Karpas-422 (cell line): ENCODE results near the gene ZNF836. TPM values are rescaled to one million over a fixed set of nuclear protein-coding genes. Genes with fewer than 3 reads are reported as not detected.

Experiments
- DNase-seq: peaks from one replicate; pipeline ENCODE4 v3.0.0-alpha.2; 2015
- H2AFZ ChIP-seq: fragments of 200-600 bp; sonication (generic); 2 replicates; pipeline ENCODE4 v1.6.1; 2014; ENCODE audit warnings: antibody characterized with exemption, low read length, mixed read lengths
- H3K27ac ChIP-seq: fragments of 200-600 bp; sonication (generic); 2 replicates; pipeline ENCODE4 v1.5.1; 2014; ENCODE audit warnings: mild to moderate bottlenecking, low read length, moderate library complexity
- H3K27me3 ChIP-seq: fragments of 200-600 bp; sonication (generic); 2 replicates; pipeline ENCODE4 v1.6.1; 2014; ENCODE audit warnings: low read length, mixed read lengths
- H3K36me3 ChIP-seq: fragments of 200-600 bp; sonication (generic); 2 replicates; pipeline ENCODE4 v1.6.1; 2014; ENCODE audit warnings: low read length, mixed read lengths; ENCODE audit not compliant: insufficient read depth
- H3K4me1 ChIP-seq: fragments of 200-600 bp; sonication (generic); 2 replicates; pipeline ENCODE4 v1.6.1; 2014; ENCODE audit warnings: mild to moderate bottlenecking, low read length, mixed read lengths
- H3K4me2 ChIP-seq: fragments of 200-600 bp; sonication (generic); 2 replicates; pipeline ENCODE4 v1.6.1; 2014; ENCODE audit warnings: low read length, low read depth, mild to moderate bottlenecking; ENCODE audit not compliant: poor library complexity, severe bottlenecking
- H3K4me3 ChIP-seq: fragments of 200-600 bp; sonication (generic); 2 replicates; pipeline ENCODE4 v1.5.1; 2014; ENCODE audit warnings: mild to moderate bottlenecking, antibody characterized with exemption, low read length, mixed read lengths
- H3K79me2 ChIP-seq: fragments of 200-600 bp; sonication (generic); 2 replicates; pipeline ENCODE4 v1.6.1; 2014; ENCODE audit warnings: mild to moderate bottlenecking, low read length, mixed read lengths
- H3K9ac ChIP-seq: fragments of 200-600 bp; sonication (generic); 2 replicates; pipeline ENCODE4 v1.6.0; 2014; ENCODE audit warnings: low read length
- H3K9me2 ChIP-seq: fragments of 200-600 bp; sonication (generic), shearing (Covaris generic); replicated peaks from 2 replicates; pipeline ENCODE4 v1.6.0; 2014; ENCODE audit warnings: mild to moderate bottlenecking, low read length, moderate library complexity; ENCODE audit not compliant: insufficient read depth
- H3K9me3 ChIP-seq: fragments of 300-700, 200-600 bp; sonication (generic); 2 replicates; pipeline ENCODE4 v1.6.1; 2014; ENCODE audit warnings: low read length, mixed read lengths
- H4K20me1 ChIP-seq: fragments of 200-600 bp; sonication (generic); 2 replicates; pipeline ENCODE4 v1.6.1; 2014; ENCODE audit warnings: mild to moderate bottlenecking, antibody characterized with exemption, low read length, low read depth; ENCODE audit not compliant: insufficient read depth
- total RNA-seq: library from RNA; depleted of rRNA; stranded (reverse); fragments of >200 nt; shearing (Covaris generic); gene quantifications from 2 replicates; pipeline ENCODE4 v1.2.3, GENCODE V29; 2014; ENCODE audit warnings: low replicate concordance

The ZNF836 gene
- total RNA-seq, 1 experiment from 2014 or later = 5.5 TPM

GRCh38 chr19:52172347-52172746 is 926 bp upstream of the ZNF836 start:
- peaks cover 22% of the 10 kb centered on the region for H3K36me3 ChIP-seq
- DNase-seq = no peak
- no peaks in the 10 kb centered on the region for H3K9me2 ChIP-seq
- no peaks in the 10 kb centered on the region for H4K20me1 ChIP-seq
- H3K4me3 ChIP-seq = peak overlapping the region; percentile 89
- H3K4me1 ChIP-seq = peaks cover 18% of the 10 kb centered on the region
- H3K27me3 ChIP-seq = no peaks in the 10 kb centered on the region
- no peaks in the 10 kb centered on the region; the same call in 1 of the 2 replicates for H3K9me3 ChIP-seq
- H3K27ac ChIP-seq = no peak overlapping the region
- peak overlapping the region; percentile 88 for H3K9ac ChIP-seq
- peak overlapping the region; percentile 82; the same call in 1 of the 2 replicates for H2AFZ ChIP-seq
- H3K4me2 ChIP-seq = peak overlapping the region; percentile 92
- H3K79me2 ChIP-seq = peaks cover 20% of the 10 kb centered on the region

- no peaks in the 10 kb centered on the region for H3K9me2 ChIP-seq
- H3K9ac ChIP-seq = peak overlapping the region; percentile 88
- H4K20me1 ChIP-seq = no peaks in the 10 kb centered on the region
- DNase-seq = no peak
- peaks cover 18% of the 10 kb centered on the region for H3K4me1 ChIP-seq
- H3K27me3 ChIP-seq = no peaks in the 10 kb centered on the region
- H3K36me3 ChIP-seq = peaks cover 28% of the 10 kb centered on the region
- H3K4me3 ChIP-seq = peak overlapping the region; percentile 89
- peak overlapping the region; percentile 92 for H3K4me2 ChIP-seq
- peak overlapping the region; percentile 82 for H2AFZ ChIP-seq
- H3K79me2 ChIP-seq = peaks cover 20% of the 10 kb centered on the region
- no peaks in the 10 kb centered on the region; the same call in 1 of the 2 replicates for H3K9me3 ChIP-seq
- H3K27ac ChIP-seq = peak overlapping the region; percentile 32
These were observed 529 bp downstream of the ZNF836 start for GRCh38 chr19:52170863-52171320.

GRCh38 chr19:52170304-52170703 is 1.1 kb downstream of the ZNF836 start:
- H3K9me2 ChIP-seq = no peaks in the 10 kb centered on the region
- no peaks in the 10 kb centered on the region for H4K20me1 ChIP-seq
- peaks cover 18% of the 10 kb centered on the region for H3K4me1 ChIP-seq
- DNase-seq = no peak
- H3K4me3 ChIP-seq = peak overlapping the region; percentile 89
- peak overlapping the region; percentile 82 for H2AFZ ChIP-seq
- H3K9me3 ChIP-seq = peaks cover 4% of the 10 kb centered on the region
- H3K27me3 ChIP-seq = no peaks in the 10 kb centered on the region
- peaks cover 33% of the 10 kb centered on the region for H3K36me3 ChIP-seq
- H3K4me2 ChIP-seq = peak overlapping the region; percentile 92
- H3K27ac ChIP-seq = 0 out of 2 replicates have a peak overlapping the region, but pooled peaks have one; percentile 32
- peaks cover 20% of the 10 kb centered on the region for H3K79me2 ChIP-seq
- peak overlapping the region; percentile 88 for H3K9ac ChIP-seq

GRCh38 chr19:52155596-52156359 is 15.6 kb downstream of the ZNF836 start:
- Histone ChIP-seq H3K27me3 (no peaks in the 10 kb centered on the region), H3K9me3 (peaks cover 59% of the 10 kb centered on the region), H3K4me3 (no peak overlapping the region), H3K9ac (no peak overlapping the region), H3K4me2 (no peak overlapping the region), H2AFZ (no peak overlapping the region), H3K4me1 (no peaks in the 10 kb centered on the region), H4K20me1 (no peaks in the 10 kb centered on the region), H3K36me3 (peaks cover 34% of the 10 kb centered on the region), H3K79me2 (no peaks in the 10 kb centered on the region), H3K27ac (no peak overlapping the region), H3K9me2 (no peaks in the 10 kb centered on the region)
- DNase-seq = no peak

GRCh38 chr19:52148256-52148655 is 23.2 kb downstream of the ZNF836 start:
- H4K20me1 ChIP-seq = no peaks in the 10 kb centered on the region
- peaks cover 47% of the 10 kb centered on the region for H3K9me3 ChIP-seq

GRCh38 chr19:52142001-52142595 is 29.3 kb downstream of the ZNF836 start:
- H4K20me1 ChIP-seq = no peaks in the 10 kb centered on the region
- peaks cover 21% of the 10 kb centered on the region for H3K79me2 ChIP-seq
- H3K27ac ChIP-seq = no peak overlapping the region
- H3K27me3 ChIP-seq = no peaks in the 10 kb centered on the region
- H3K9me2 ChIP-seq = no peaks in the 10 kb centered on the region
- peaks cover 8% of the 10 kb centered on the region; the same call in 1 of the 2 replicates for H3K36me3 ChIP-seq
- peaks cover 15% of the 10 kb centered on the region for H3K4me1 ChIP-seq
- H3K4me2 ChIP-seq = no peak overlapping the region
- no peak overlapping the region for H3K9ac ChIP-seq
- H3K4me3 ChIP-seq = no peak overlapping the region
- peaks cover 22% of the 10 kb centered on the region for H3K9me3 ChIP-seq
- no peak overlapping the region for H2AFZ ChIP-seq
- no peak for DNase-seq

More at GRCh38 chr19:52148256-52148655, 23.2 kb downstream of the ZNF836 start:
- Histone ChIP-seq H3K27ac (no peak overlapping the region), H3K4me2 (no peak overlapping the region), H3K79me2 (no peaks in the 10 kb centered on the region), H3K9me2 (no peaks in the 10 kb centered on the region), H3K36me3 (no peaks in the 10 kb centered on the region; the same call in 1 of the 2 replicates), H3K27me3 (no peaks in the 10 kb centered on the region), H2AFZ (no peak overlapping the region), H3K4me3 (no peak overlapping the region), H3K9ac (no peak overlapping the region), H3K4me1 (no peaks in the 10 kb centered on the region)
- DNase-seq = no peak

GRCh38 chr19:52141203-52141602 is 30.2 kb downstream of the ZNF836 start:
- no peak for DNase-seq
- H3K36me3 ChIP-seq = peaks cover 14% of the 10 kb centered on the region
- H3K4me1 ChIP-seq = peaks cover 15% of the 10 kb centered on the region
- H3K9ac ChIP-seq = no peak overlapping the region
- H3K27ac ChIP-seq = no peak overlapping the region
- H3K79me2 ChIP-seq = peaks cover 27% of the 10 kb centered on the region
- H3K9me3 ChIP-seq = peaks cover 20% of the 10 kb centered on the region
- H3K4me3 ChIP-seq = no peak overlapping the region
- H2AFZ ChIP-seq = no peak overlapping the region
- H4K20me1 ChIP-seq = no peaks in the 10 kb centered on the region
- no peak overlapping the region for H3K4me2 ChIP-seq
- no peaks in the 10 kb centered on the region for H3K9me2 ChIP-seq
- H3K27me3 ChIP-seq = no peaks in the 10 kb centered on the region

- Histone ChIP-seq H3K9me2 (no peaks in the 10 kb centered on the region), H2AFZ (peak overlapping the region; percentile 91), H3K4me1 (peaks cover 15% of the 10 kb centered on the region), H3K9me3 (peaks cover 23% of the 10 kb centered on the region), H3K27me3 (no peaks in the 10 kb centered on the region), H4K20me1 (no peaks in the 10 kb centered on the region), H3K79me2 (peaks cover 35% of the 10 kb centered on the region), H3K27ac (peak overlapping the region; percentile 27), H3K36me3 (peaks cover 21% of the 10 kb centered on the region), H3K9ac (peak overlapping the region; percentile 48), H3K4me3 (peak overlapping the region; percentile 86), H3K4me2 (peak overlapping the region; percentile 93)
- DNase-seq = no peak
These were observed 31.2 kb downstream of the ZNF836 start for GRCh38 chr19:52140032-52140710.
